IMR-90 (cell line): ENCODE data around the gene KCNQ1. TPM values are rescaled to one million over a fixed set of nuclear protein-coding genes. Genes with fewer than 3 reads are reported as not detected.

Source experiments
- ATAC-seq: fragments of 200-7000 bp; cut with Tn5 transposase; 2 replicates; pipeline ENCODE4 v1.9.1; 2020; ENCODE audit warnings: low read depth, mild to moderate bottlenecking, moderate library complexity
- BruUV-seq: library from RNA; stranded (reverse); fragments of 400-500 nt; replicated peaks from 2 replicates; lab custom pipeline; 2021; lab: Mats Ljungman, UMichigan
- CTCF ChIA-PET: fragments of 300-600 bp; formaldehyde crosslinking; extraction: SDS; loops from one replicate; lab custom pipeline; 2021; ENCODE audit warnings: antibody characterized with exemption; lab: Yijun Ruan, JAX
- POLR2A ChIA-PET: fragments of 300-600 bp; sonication (Branson Sonifier 250); formaldehyde crosslinking; loops from one replicate; lab custom pipeline; 2022; ENCODE audit warnings: antibody characterized with exemption; ENCODE audit not compliant: unreplicated experiment; lab: Charles Lee
- DNase-seq: peaks from one replicate; pipeline ENCODE4 v3.0.0; 2013
- H2AFZ ChIP-seq: replicated peaks from 2 replicates; pipeline ENCODE3; 2013; ENCODE audit warnings: low read length, mild to moderate bottlenecking; ENCODE audit not compliant: poor library complexity
- H2AK5ac ChIP-seq: 2 replicates; pipeline ENCODE4 v1.6.1; 2013; ENCODE audit warnings: low read depth, low read length, inconsistent platforms
- H2AK9ac ChIP-seq: replicated peaks from 2 replicates; pipeline ENCODE3; 2013; ENCODE audit warnings: mild to moderate bottlenecking, low read depth, low read length, moderate library complexity; ENCODE audit not compliant: poor library complexity
- H2BK120ac ChIP-seq: 2 replicates; pipeline ENCODE4 v1.6.1; 2013; ENCODE audit warnings: low read depth, low read length, inconsistent platforms
- H2BK15ac ChIP-seq: 3 replicates; pipeline ENCODE4 v1.6.1; 2013; ENCODE audit warnings: low read depth, low read length, inconsistent platforms
- H2BK20ac ChIP-seq: 2 replicates; pipeline ENCODE4 v1.6.1; 2013; ENCODE audit warnings: low read depth, mild to moderate bottlenecking, inconsistent platforms, low read length, moderate library complexity
- H2BK5ac ChIP-seq: 2 replicates; pipeline ENCODE4 v1.6.1; 2013; ENCODE audit warnings: mild to moderate bottlenecking, low read depth, low read length, inconsistent platforms; ENCODE audit not compliant: poor library complexity, severe bottlenecking
- H3K14ac ChIP-seq: replicated peaks from 2 replicates; pipeline ENCODE4 v1.6.1; 2013; ENCODE audit warnings: low read depth, low read length, inconsistent platforms
- H3K18ac ChIP-seq: 2 replicates; pipeline ENCODE4 v1.6.1; 2013; ENCODE audit warnings: low read depth, low read length, control low read depth
- H3K23ac ChIP-seq: 2 replicates; pipeline ENCODE4 v1.6.1; 2013; ENCODE audit warnings: low read depth, low read length, inconsistent platforms
- H3K27ac ChIP-seq: 2 replicates; pipeline ENCODE4 v1.5.1; 2013; ENCODE audit warnings: mild to moderate bottlenecking, control low read depth, low read length; ENCODE audit not compliant: insufficient read depth
- H3K27me3 ChIP-seq: 2 replicates; pipeline ENCODE4 v1.6.1; 2013; ENCODE audit warnings: low read length; ENCODE audit not compliant: control insufficient read depth, insufficient read depth
- H3K36me3 ChIP-seq: 2 replicates; pipeline ENCODE4 v1.6.1; 2013; ENCODE audit warnings: low read length, mixed read lengths; ENCODE audit not compliant: control insufficient read depth, insufficient read depth
- H3K4ac ChIP-seq: 2 replicates; pipeline ENCODE4 v1.6.1; 2013; ENCODE audit warnings: low read depth, low read length, inconsistent platforms
- H3K4me1 ChIP-seq: 2 replicates; pipeline ENCODE4 v1.6.1; 2013; ENCODE audit warnings: low read length, mixed read lengths; ENCODE audit not compliant: control insufficient read depth, insufficient read depth
- H3K4me2 ChIP-seq: 2 replicates; pipeline ENCODE4 v1.6.1; 2013; ENCODE audit warnings: low read depth, mild to moderate bottlenecking, control low read depth, low read length, moderate library complexity
- H3K4me3 ChIP-seq: 2 replicates; pipeline ENCODE4 v1.5.1; 2013; ENCODE audit warnings: low read depth, mild to moderate bottlenecking, control low read depth, low read length, moderate library complexity; ENCODE audit not compliant: insufficient read depth
- H3K56ac ChIP-seq: 2 replicates; pipeline ENCODE4 v1.6.1; 2013; ENCODE audit warnings: low read length, inconsistent platforms; ENCODE audit not compliant: insufficient read depth; ENCODE audit errors: extremely low read depth
- H3K79me1 ChIP-seq, 2 experiments: 2 replicates each; pipeline ENCODE4 v1.6.1; 2013; ENCODE audit warnings: low read length in 2 of 2, inconsistent platforms in 1 of 2, low read depth in 1 of 2
- H3K9ac ChIP-seq: 2 replicates; pipeline ENCODE4 v1.6.1; 2013; ENCODE audit warnings: low read depth, low read length, control low read depth
- H3K9me1 ChIP-seq: 2 replicates; pipeline ENCODE4 v1.6.1; 2013; ENCODE audit warnings: low read length, inconsistent platforms; ENCODE audit not compliant: insufficient read depth
- H3K9me3 ChIP-seq: 2 replicates; pipeline ENCODE4 v1.6.1; 2013; ENCODE audit warnings: low read length; ENCODE audit not compliant: control insufficient read depth, insufficient read depth
- H4K20me1 ChIP-seq: 2 replicates; pipeline ENCODE4 v1.6.1; 2013; ENCODE audit warnings: low read length, inconsistent platforms; ENCODE audit not compliant: insufficient read depth
- H4K5ac ChIP-seq: 2 replicates; pipeline ENCODE4 v1.6.1; 2013; ENCODE audit warnings: mild to moderate bottlenecking, low read depth, low read length, control low read depth
- H4K8ac ChIP-seq, 2 experiments: 2 replicates each; pipeline ENCODE4 v1.6.1; 2013; ENCODE audit warnings: low read depth in 2 of 2, low read length in 2 of 2, control low read depth in 1 of 2, inconsistent platforms in 1 of 2
- H4K91ac ChIP-seq: 2 replicates; pipeline ENCODE4 v1.6.1; 2013; ENCODE audit warnings: low read depth, low read length, inconsistent platforms; ENCODE audit not compliant: insufficient read depth
- MXI1 ChIP-seq: IDR thresholded peaks from 2 replicates; pipeline ENCODE4 v1.6.1; 2012; ENCODE audit warnings: low read depth, mild to moderate bottlenecking, low read length, moderate library complexity, borderline replicate concordance
- NFE2L2 ChIP-seq: fragments of 150-350 bp; IDR thresholded peaks from 2 replicates; pipeline ENCODE4 v1.6.1; 2016; ENCODE audit warnings: low read depth, mild to moderate bottlenecking, low read length
- RAD21 ChIP-seq: IDR thresholded peaks from 2 replicates; pipeline ENCODE4 v1.6.1; 2012; ENCODE audit warnings: low read length, improper control_type of control experiment
- RFX5 ChIP-seq: IDR thresholded peaks from 2 replicates; pipeline ENCODE4 v1.8.0; 2012; ENCODE audit warnings: low read depth, mild to moderate bottlenecking, low read length, moderate library complexity
- WGBS, 2 experiments: methylation state at CpG; one replicate each; pipeline versions ENCODE4 v1.1.5 to v1.1.7; 2013; ENCODE audit warnings: missing lambda C conversion rate in 2 of 2; ENCODE audit not compliant: insufficient read length in 1 of 2; ENCODE audit errors: extremely low coverage in 2 of 2; 5-methylcytosine and 5-hydroxymethylcytosine counted together
- dilution Hi-C: fragments of 300-500 bp; cut with HindIII; formaldehyde crosslinking; loops from one replicate; pipeline ENCODE4 v1.14.3; 2018; ENCODE audit warnings: low sequenced_read_pairs; ENCODE audit not compliant: unreplicated experiment
- in situ Hi-C: fragments of 300-500 bp; cut with MboI; formaldehyde crosslinking; loops from 3 replicates; pipeline ENCODE4 v1.14.3; 2019; ENCODE audit warnings: low sequenced_read_pairs, inconsistent platforms, mixed read lengths
- intact Hi-C: fragments of 100-400 bp; cut with micrococcal nuclease; formaldehyde crosslinking; loops from 2 replicates; pipeline ENCODE4 v1.10.0; 2022
- polyA plus RNA-seq, 3 experiments: library from polyadenylated mRNA; depleted of rRNA; stranded (reverse); fragments of >200 nt; gene quantifications; 2 replicates each; pipeline ENCODE4 v1.2.3, GENCODE V29; 2012; ENCODE audit warnings: low replicate concordance in 1 of 3
- total RNA-seq: library from RNA; depleted of rRNA; stranded (reverse); fragments of >200 nt; gene quantifications from 2 replicates; pipeline ENCODE4 v1.2.3, GENCODE V29; 2012
- TF ChIP-seq, protein P1 (sequence below): fragments of 150-350 bp; IDR thresholded peaks from 2 replicates; pipeline ENCODE4 v1.6.1; 2017; ENCODE audit warnings: mild to moderate bottlenecking, antibody characterized with exemption, low read length, low read depth

The KCNQ1 gene
- total and polyA plus RNA-seq, 2 of the 4 experiments (the other 2 are of a cell fraction), result 0.07 TPM; not detected in 1

- no peak for TF ChIP-seq NFE2L2
- TF ChIP-seq, protein P1, sequence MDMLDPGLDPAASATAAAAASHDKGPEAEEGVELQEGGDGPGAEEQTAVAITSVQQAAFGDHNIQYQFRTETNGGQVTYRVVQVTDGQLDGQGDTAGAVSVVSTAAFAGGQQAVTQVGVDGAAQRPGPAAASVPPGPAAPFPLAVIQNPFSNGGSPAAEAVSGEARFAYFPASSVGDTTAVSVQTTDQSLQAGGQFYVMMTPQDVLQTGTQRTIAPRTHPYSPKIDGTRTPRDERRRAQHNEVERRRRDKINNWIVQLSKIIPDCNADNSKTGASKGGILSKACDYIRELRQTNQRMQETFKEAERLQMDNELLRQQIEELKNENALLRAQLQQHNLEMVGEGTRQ, result no peak
Observed at GRCh38 chr11:2513441-2513840, 68.6 kb downstream of the KCNQ1 start (continued).

DNA sequence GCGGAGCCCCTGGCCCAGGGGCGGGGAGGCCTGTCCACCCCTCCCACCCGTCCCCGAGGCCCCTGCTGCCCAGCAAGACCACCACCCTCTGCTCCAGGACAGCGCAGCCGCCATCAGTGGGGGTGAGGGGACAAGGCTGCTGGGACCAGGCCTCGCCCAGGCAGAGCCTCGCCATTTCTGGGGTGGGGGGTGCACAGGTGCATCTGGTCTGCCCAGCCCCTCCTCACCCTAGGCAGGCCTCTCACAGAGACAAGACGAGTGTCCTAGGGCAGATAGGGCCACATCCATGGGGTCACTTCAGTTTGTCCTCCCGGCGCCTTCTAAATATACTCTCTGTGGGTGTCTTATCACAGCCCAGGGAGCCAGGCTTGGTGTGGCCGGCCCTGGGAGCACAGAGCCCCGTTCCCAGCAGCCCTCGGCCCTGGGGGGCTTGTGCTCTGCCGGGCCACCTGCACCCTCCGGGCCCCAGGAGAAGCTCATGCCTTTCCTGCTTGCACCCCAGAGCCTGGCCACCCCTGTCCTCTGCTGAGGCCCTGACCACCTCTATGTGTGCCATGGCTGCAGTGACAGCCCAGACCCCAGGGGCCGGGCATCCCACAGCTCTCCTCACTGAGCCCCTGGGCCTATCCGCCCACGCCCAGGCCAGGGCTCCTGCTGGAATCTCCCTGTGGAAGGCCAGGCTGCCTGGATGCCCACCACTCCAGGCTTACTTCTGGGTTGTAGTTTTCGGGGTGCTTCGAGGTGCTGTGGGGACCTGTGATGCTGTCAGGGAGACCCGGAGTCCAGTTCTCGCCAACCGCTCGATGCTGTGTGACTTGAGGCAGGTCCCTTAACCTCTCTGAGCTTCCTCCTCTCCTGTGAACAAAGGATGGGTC, 70.8 kb downstream of the KCNQ1 start:
- Histone ChIP-seq H3K4me2 (no peak overlapping the region), H4K20me1 (no peaks in the 10 kb centered on the region), H2BK5ac (no peak overlapping the region), H3K9me3 (no peaks in the 10 kb centered on the region), H3K4ac (no peak overlapping the region), H2AK9ac (no peak overlapping the region), H4K5ac (no peak overlapping the region), H2BK20ac (no peak overlapping the region), H4K91ac (no peak overlapping the region), H3K14ac (no peak overlapping the region), H2AFZ (no peak overlapping the region), H3K9me1 (no peaks in the 10 kb centered on the region), H2BK120ac (no peak overlapping the region), H3K27ac (no peak overlapping the region), H4K8ac (no peak overlapping the region), H3K56ac (no peak overlapping the region), H2BK15ac (no peak overlapping the region), H3K36me3 (no peaks in the 10 kb centered on the region), H3K23ac (no peak overlapping the region), H3K27me3 (peaks cover 34% of the 10 kb centered on the region), H3K4me3 (no peak overlapping the region), H3K18ac (no peak overlapping the region), H3K79me1 (no peaks in the 10 kb centered on the region), H2AK5ac (no peak overlapping the region), H3K9ac (no peak overlapping the region), H3K4me1 (no peaks in the 10 kb centered on the region)
- 71% methylated on average over 12 of the region's 25 CpGs; no CpG with 5 or more reads in 1 of the 2 experiments for WGBS, 2 experiments
- dilution Hi-C loops, result no loop called here
- ChIA-PET POLR2A (no interaction called here), CTCF (no interaction called here)
- no peak for DNase-seq
- ATAC-seq, result no peak
- intact Hi-C loops, result no loop called here
- BruUV-seq, result no TSS peak
- in situ Hi-C loops, result loop anchor here (10.0 kb wide), 1 partner anchor 81 kb away; no protein-coding TSS in a partner anchor
- no peak for TF ChIP-seq RFX5
- TF ChIP-seq RAD21, result no peak
- TF ChIP-seq MXI1, result no peak
